Measurements from ENCODE around the gene SMOC1.

GRCh38 chr14:69959136-69959535, 79.9 kb downstream of the SMOC1 start:
- no peak for TF ChIP-seq CTCF (IDR thresholded peaks at IDR 0.05)
- no peak for TF ChIP-seq REST (IDR thresholded peaks at IDR 0.05; ENCODE audit: insufficient read depth in 1 of 2, low read depth in 2 of 2, low read length in 1 of 2)
- no peak for TF ChIP-seq SIN3A (IDR thresholded peaks at IDR 0.05; ENCODE audit: borderline replicate concordance, insufficient read depth, low read depth, low read length)
- no peak for TF ChIP-seq TCF7L2 (IDR thresholded peaks at IDR 0.05; ENCODE audit: low read depth, low read length)

All from Panc1 (cell line).